Stomach (tissue), 9 donors: ENCODE measurements around the gene TBC1D8. TPM values are rescaled to one million over a fixed set of nuclear protein-coding genes. Genes with fewer than 3 reads are reported as not detected.

Experiments
- DNase-seq, 2 donors: peaks; one replicate each; pipeline versions ENCODE4 v3.0.0 to v3.0.0-alpha.2; 2013 to 2019
- H3K27ac ChIP-seq, 5 donors: fragments of 200-600 bp in 4 of 5; sonication (generic) in 4 of 5; one replicate each; pipeline ENCODE4 v1.5.1; 2013 to 2019; ENCODE audit warnings: mild to moderate bottlenecking in 1 of 5, moderate library complexity in 1 of 5
- H3K27me3 ChIP-seq, 3 donors: fragments of 200-600 bp; sonication (generic); one replicate each; pipeline ENCODE4 v1.5.1; 2017 to 2019; ENCODE audit warnings: mixed run types in 1 of 3
- H3K36me3 ChIP-seq, 4 donors: fragments of 200-600 bp; sonication (generic); 1 replicate in 3 of 4; 2 replicates in 1 of 4; pipeline ENCODE4 v1.5.1; 2016 to 2019
- H3K4me1 ChIP-seq, 4 donors: fragments of 200-600 bp; sonication (generic); one replicate each; pipeline ENCODE4 v1.5.1; 2016 to 2019
- H3K4me3 ChIP-seq, 4 donors: fragments of 200-600 bp; sonication (generic) in 3 of 4; one replicate each; pipeline ENCODE4 v1.5.1; 2016 to 2019; ENCODE audit warnings: mild to moderate bottlenecking in 1 of 4
- H3K9me3 ChIP-seq, 4 donors: fragments of 200-600 bp; sonication (generic); one replicate each; pipeline ENCODE4 v1.5.1; 2016 to 2019
- EP300 ChIP-seq: sonication (generic); formaldehyde crosslinking; IDR thresholded peaks from one replicate; pipeline ENCODE4 v1.6.1; 2017; ENCODE audit warnings: antibody characterized with exemption
- POLR2A ChIP-seq, 4 donors: fragments of 450-650 bp; IDR thresholded peaks; one replicate each; pipeline ENCODE4 v1.6.1; 2016; ENCODE audit warnings: antibody characterized with exemption in 4 of 4, control low read depth in 2 of 4, mild to moderate bottlenecking in 1 of 4, moderate library complexity in 1 of 4
- POLR2AphosphoS5 ChIP-seq, 3 donors: sonication (generic); formaldehyde crosslinking; IDR thresholded peaks; one replicate each; pipeline ENCODE4 v1.6.1; 2016; ENCODE audit warnings: antibody characterized with exemption in 3 of 3
- WGBS, 5 donors: extraction: QIAGEN DNeasy Blood & Tissue Kit in 3 of 5; methylation state at CpG; one replicate each; pipeline versions ENCODE4 v1.1.5 to v1.1.7; 2013 to 2018; 5-methylcytosine and 5-hydroxymethylcytosine counted together
- intact Hi-C: fragments of 100-400 bp; cut with DNase I; formaldehyde crosslinking; loops from one replicate; pipeline ENCODE4 v1.15.1; 2023; ENCODE audit warnings: low total_unique reads
- polyA plus RNA-seq, 3 donors: library from polyadenylated mRNA; stranded (reverse); fragments of 200-250 nt; gene quantifications; one replicate each; pipeline ENCODE4 v1.2.3, GENCODE V29; 2013
- total RNA-seq, 5 donors: library from RNA; depleted of rRNA; stranded (reverse); fragments of >200 nt; gene quantifications; one replicate each; pipeline versions ENCODE4 v1.1.0 to v1.2.3, GENCODE V29; 2014 to 2016
- TF ChIP-seq, protein P1 (sequence below), 7 experiments: fragments of 450-650 bp in 4 of 7; fragments of 200-600 bp in 3 of 7; sonication (generic) in 3 of 7; IDR thresholded peaks; one replicate each; pipeline ENCODE4 v1.5.1; 2016 to 2019; ENCODE audit warnings: antibody characterized with exemption in 7 of 7, control low read depth in 2 of 7, mild to moderate bottlenecking in 1 of 7
- donor health status: healthy with polysubstance abuse.
- donor health status: Bipolar disorder and iron deficiency.
- donor health status: healthy.

Gene TBC1D8
- total and polyA plus RNA-seq, 8 donors = 9.9 to 179 (median 74.9) TPM

DNA sequence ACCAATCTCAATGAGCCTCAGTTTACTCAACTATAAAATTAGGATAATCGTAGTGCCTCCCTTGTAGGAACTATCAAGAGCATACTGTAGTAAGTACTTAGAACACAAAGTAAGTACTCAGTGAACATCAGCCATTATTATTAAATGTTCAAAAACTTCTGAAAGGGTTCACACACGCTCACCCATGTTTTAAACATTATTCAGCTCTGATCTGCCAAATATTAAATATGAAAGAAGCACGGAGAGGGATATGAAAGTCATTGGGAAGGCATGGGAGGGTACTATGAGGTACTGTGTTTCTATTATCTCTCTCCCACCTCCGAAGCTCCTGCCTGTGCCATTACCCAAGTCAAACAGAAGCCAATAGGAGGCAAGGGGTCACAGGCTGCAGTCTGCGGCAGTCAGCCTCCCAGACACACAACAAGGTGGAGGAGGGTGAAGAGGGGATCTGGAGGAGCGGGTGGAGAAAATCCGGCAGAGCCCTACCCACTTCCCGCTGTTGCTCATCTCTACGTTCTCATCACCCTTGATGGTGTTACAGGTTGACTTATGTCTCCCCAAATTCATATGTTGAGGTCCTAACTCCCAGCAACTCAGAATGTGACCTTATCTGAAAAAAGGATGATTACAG lies 2.0 kb upstream of the TBC1D8 start:
- TF ChIP-seq EP300 (no peak), POLR2AphosphoS5 (IDR thresholded peaks at IDR 0.05) (no peak), POLR2A (IDR thresholded peaks at IDR 0.05) (no peak)
- TF ChIP-seq, protein P1, sequence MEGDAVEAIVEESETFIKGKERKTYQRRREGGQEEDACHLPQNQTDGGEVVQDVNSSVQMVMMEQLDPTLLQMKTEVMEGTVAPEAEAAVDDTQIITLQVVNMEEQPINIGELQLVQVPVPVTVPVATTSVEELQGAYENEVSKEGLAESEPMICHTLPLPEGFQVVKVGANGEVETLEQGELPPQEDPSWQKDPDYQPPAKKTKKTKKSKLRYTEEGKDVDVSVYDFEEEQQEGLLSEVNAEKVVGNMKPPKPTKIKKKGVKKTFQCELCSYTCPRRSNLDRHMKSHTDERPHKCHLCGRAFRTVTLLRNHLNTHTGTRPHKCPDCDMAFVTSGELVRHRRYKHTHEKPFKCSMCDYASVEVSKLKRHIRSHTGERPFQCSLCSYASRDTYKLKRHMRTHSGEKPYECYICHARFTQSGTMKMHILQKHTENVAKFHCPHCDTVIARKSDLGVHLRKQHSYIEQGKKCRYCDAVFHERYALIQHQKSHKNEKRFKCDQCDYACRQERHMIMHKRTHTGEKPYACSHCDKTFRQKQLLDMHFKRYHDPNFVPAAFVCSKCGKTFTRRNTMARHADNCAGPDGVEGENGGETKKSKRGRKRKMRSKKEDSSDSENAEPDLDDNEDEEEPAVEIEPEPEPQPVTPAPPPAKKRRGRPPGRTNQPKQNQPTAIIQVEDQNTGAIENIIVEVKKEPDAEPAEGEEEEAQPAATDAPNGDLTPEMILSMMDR (IDR thresholded peaks at IDR 0.05) = no peak
- no peaks in the 10 kb centered on the region for H3K27me3 ChIP-seq
- no peaks in the 10 kb centered on the region for H3K36me3 ChIP-seq
- no peak for DNase-seq
- intact Hi-C loops = loop anchor here (5.0 kb wide), 1 partner anchor 116 kb away; no protein-coding TSS in a partner anchor
- peaks cover 27 to 52% (median 40%) of the 10 kb centered on the region in 4 donors for H3K4me1 ChIP-seq
- peak overlapping the region in 1 of 4 donors; percentile 80 for H3K4me3 ChIP-seq
- H3K27ac ChIP-seq = no peak overlapping the region
- no peaks in the 10 kb centered on the region for H3K9me3 ChIP-seq
- WGBS, 5 donors = 74 to 84% (median 75%) methylated on average over 9 of the region's 9 CpGs

DNA sequence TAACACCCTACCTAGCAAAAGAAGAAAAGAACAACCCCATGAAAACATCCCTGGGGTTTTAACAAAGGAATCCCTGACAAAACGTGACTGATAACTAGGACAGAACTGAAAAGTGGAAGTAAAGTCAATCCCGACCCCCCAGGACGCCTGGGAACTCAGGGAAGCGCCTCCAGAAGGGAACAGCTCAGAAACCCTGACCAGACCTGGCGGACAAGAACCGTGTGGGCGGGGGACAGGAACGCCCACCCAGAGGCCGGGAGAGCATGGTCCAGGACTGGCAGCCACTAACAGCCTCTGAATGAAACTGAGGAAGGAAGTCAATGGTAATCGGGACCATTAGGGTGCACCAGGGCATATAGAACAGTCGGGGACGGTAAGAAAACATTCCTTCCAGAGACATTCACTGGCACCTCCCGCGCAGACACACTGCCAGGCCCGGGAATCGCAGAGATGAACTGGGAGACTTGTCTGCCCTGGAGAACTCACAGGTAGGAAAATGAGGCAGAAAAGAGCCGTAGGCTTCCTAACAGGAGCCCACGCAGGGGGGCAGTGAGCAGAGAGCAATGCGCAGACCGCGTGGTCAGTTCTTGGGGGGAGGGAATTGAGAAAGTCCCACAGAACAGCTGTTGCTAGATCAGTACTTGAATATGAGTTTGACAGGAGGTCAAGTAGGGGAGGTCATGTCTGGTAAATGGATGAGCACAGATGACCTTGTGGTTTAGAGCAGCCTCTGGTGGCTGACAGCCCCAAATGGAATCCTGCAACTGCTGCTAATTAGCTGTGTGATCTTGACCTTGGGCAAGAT lies 1.3 kb upstream of the TBC1D8 start:
- Histone ChIP-seq H3K4me3 (peak overlapping the region; percentile 75 to 97 (median 80)), H3K27me3 (no peaks in the 10 kb centered on the region), H3K27ac (peak overlapping the region; percentile 81 to 92 (median 85)), H3K36me3 (no peaks in the 10 kb centered on the region), H3K9me3 (no peaks in the 10 kb centered on the region), H3K4me1 (peaks cover 34 to 55% (median 46%) of the 10 kb centered on the region in 4 donors)
- TF ChIP-seq, protein P1 (IDR thresholded peaks at IDR 0.05) = peak in 5 of 7 experiments; percentile 38 to 80 (median 62)
- TF ChIP-seq POLR2AphosphoS5 (IDR thresholded peaks at IDR 0.05) (peak in 1 of 3 donors; percentile 55), POLR2A (IDR thresholded peaks at IDR 0.05) (no peak)
- intact Hi-C loops = loop anchor here (5.0 kb wide), 1 partner anchor 115 kb away; no protein-coding TSS in a partner anchor
- peak; percentile 48 to 82 for DNase-seq
- 10 to 16% (median 13%) methylated on average over 21 of the region's 21 CpGs for WGBS, 5 donors

DNA sequence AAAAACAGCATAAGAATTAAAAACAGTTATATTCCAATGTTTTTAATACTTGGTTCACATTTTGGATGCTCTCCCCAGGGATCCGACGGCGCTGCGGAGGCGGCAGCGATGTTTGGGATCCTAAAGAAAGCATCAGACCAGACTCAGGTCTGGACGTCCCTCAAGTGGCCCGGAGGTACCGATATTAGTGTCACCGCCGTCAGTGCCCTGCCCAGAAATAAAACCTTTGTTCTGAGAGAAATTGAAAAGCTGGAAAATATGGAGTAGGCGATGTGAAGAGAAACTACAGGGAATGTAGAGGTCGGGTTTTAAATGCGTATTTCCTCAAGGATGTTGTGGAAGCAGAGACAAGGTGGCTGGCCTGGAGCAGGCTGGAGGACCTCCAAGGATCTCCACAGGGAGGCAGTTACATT lies 683 bp upstream of the TBC1D8 start:
- intact Hi-C loops = loop anchor here (5.0 kb wide), 1 partner anchor 115 kb away; no protein-coding TSS in a partner anchor

More for the DNA sequence above, 683 bp upstream of the TBC1D8 start:
- 3 to 6% (median 4%) methylated on average over 14 of the region's 14 CpGs for WGBS, 5 donors
- Histone ChIP-seq H3K36me3 (no peaks in the 10 kb centered on the region), H3K27me3 (no peaks in the 10 kb centered on the region), H3K9me3 (no peaks in the 10 kb centered on the region), H3K27ac (peak overlapping the region; percentile 81 to 92 (median 85)), H3K4me3 (peak overlapping the region; percentile 75 to 97 (median 80)), H3K4me1 (peaks cover 38 to 61% (median 49%) of the 10 kb centered on the region in 4 donors)
- TF ChIP-seq POLR2A (IDR thresholded peaks at IDR 0.05) = no peak
- TF ChIP-seq, protein P1 (IDR thresholded peaks at IDR 0.05) = peak in 1 of 7 experiments; percentile 6
- DNase-seq = peak in 1 of 2 donors; percentile 43
